A549 (cell line): Measurements from ENCODE around the gene KCND3.

Experiments used
- CHD4 ChIP-seq: fragments of 200-600 bp; sonication (generic); IDR thresholded peaks from 2 replicates; pipeline ENCODE4 v1.6.1; 2016; ENCODE audit warnings: antibody characterized with exemption, mild to moderate bottlenecking, borderline replicate concordance
- CTCF ChIP-seq: fragments of >200 bp; sonication (Bioruptor Twin); formaldehyde crosslinking; IDR thresholded peaks from 3 replicates; pipeline ENCODE4 v1.5.1; 2016
- JUN ChIP-seq, 2 experiments: fragments of >200 bp; sonication (Bioruptor Twin); formaldehyde crosslinking; IDR thresholded peaks; 2 replicates in 1 of 2; 3 replicates in 1 of 2; pipeline ENCODE4 v1.6.1; 2016 to 2017
- MYC ChIP-seq: IDR thresholded peaks from 2 replicates; pipeline ENCODE4 v1.6.1; 2012; ENCODE audit warnings: mild to moderate bottlenecking, inconsistent platforms, low read length, improper control_type of control experiment, borderline replicate concordance
- POLR2A ChIP-seq: IDR thresholded peaks from 2 replicates; pipeline ENCODE4 v1.6.1; 2012; ENCODE audit warnings: mild to moderate bottlenecking, low read length
- RFX5 ChIP-seq: fragments of 450-650 bp; IDR thresholded peaks from 2 replicates; pipeline ENCODE4 v1.7.1; 2014; ENCODE audit warnings: antibody characterized with exemption, mild to moderate bottlenecking, moderate library complexity
- ZNF302 ChIP-seq: fragments of 250-450 bp; sonication (Bioruptor Pico); IDR thresholded peaks from 2 replicates; pipeline ENCODE4 v1.9.0; 2021; ENCODE audit warnings: inconsistent platforms, mild to moderate bottlenecking, moderate library complexity

- TF ChIP-seq CHD4 (no peak), JUN (IDR thresholded peaks at IDR 0.05) (no peak), CTCF (no peak), RFX5 (no peak), POLR2A (no peak), ZNF302 (CRISPR knock-in tag) (no peak), MYC (no peak)
Observed at GRCh38 chr1:111834956-111835355, 154.5 kb downstream of the KCND3 start.
